HL-60 (cell line): ENCODE results near the gene CHST9.

Experiments
- DNase-seq, 2 experiments: peaks; one replicate each; pipeline ENCODE4 v3.0.0-alpha.2; 2010 to 2020; ENCODE audit warnings: low read depth in 1 of 2, low spot score in 1 of 2
- H3K27ac ChIP-seq: fragments of 250-450 bp; sonication (Bioruptor Pico); replicated peaks from 2 replicates; pipeline ENCODE4 v1.5.1; 2020; ENCODE audit warnings: mild to moderate bottlenecking, moderate library complexity
- H3K27me3 ChIP-seq: fragments of 250-450 bp; sonication (Bioruptor Pico); 2 replicates; pipeline ENCODE4 v1.5.1; 2021; ENCODE audit warnings: mild to moderate bottlenecking, moderate library complexity; ENCODE audit not compliant: insufficient read depth, poor library complexity, severe bottlenecking
- H3K4me3 ChIP-seq: replicated peaks from 2 replicates; pipeline ENCODE4 v1.5.1; 2011; ENCODE audit warnings: mild to moderate bottlenecking, control low read depth, low read length; ENCODE audit not compliant: insufficient read depth
- GABPA ChIP-seq: IDR thresholded peaks from 2 replicates; pipeline ENCODE4 v1.6.1; 2012; ENCODE audit warnings: low read depth
- POLR2AphosphoS5 ChIP-seq: IDR thresholded peaks from 2 replicates; pipeline ENCODE4 v1.6.1; 2012; ENCODE audit warnings: low read depth
- REST ChIP-seq: IDR thresholded peaks from 2 replicates; pipeline ENCODE4 v1.6.1; 2012; ENCODE audit warnings: low read depth; ENCODE audit not compliant: insufficient replicate concordance
- SPI1 ChIP-seq: IDR thresholded peaks from 2 replicates; pipeline ENCODE4 v1.6.1; 2012; ENCODE audit warnings: low read depth, mild to moderate bottlenecking, borderline replicate concordance
- TF ChIP-seq, protein P1 (sequence below): IDR thresholded peaks from one replicate; pipeline ENCODE4 v1.5.1; 2011; ENCODE audit warnings: low read length, control low read depth, inconsistent platforms; ENCODE audit not compliant: insufficient read depth

Gene CHST9

GRCh38 chr18:27185897-27186296 is 789 bp upstream of the CHST9 start:
- TF ChIP-seq SPI1: no peak
- TF ChIP-seq, protein P1, sequence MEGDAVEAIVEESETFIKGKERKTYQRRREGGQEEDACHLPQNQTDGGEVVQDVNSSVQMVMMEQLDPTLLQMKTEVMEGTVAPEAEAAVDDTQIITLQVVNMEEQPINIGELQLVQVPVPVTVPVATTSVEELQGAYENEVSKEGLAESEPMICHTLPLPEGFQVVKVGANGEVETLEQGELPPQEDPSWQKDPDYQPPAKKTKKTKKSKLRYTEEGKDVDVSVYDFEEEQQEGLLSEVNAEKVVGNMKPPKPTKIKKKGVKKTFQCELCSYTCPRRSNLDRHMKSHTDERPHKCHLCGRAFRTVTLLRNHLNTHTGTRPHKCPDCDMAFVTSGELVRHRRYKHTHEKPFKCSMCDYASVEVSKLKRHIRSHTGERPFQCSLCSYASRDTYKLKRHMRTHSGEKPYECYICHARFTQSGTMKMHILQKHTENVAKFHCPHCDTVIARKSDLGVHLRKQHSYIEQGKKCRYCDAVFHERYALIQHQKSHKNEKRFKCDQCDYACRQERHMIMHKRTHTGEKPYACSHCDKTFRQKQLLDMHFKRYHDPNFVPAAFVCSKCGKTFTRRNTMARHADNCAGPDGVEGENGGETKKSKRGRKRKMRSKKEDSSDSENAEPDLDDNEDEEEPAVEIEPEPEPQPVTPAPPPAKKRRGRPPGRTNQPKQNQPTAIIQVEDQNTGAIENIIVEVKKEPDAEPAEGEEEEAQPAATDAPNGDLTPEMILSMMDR: no peak
- no peak for TF ChIP-seq GABPA
- no peak for TF ChIP-seq REST
- no peak for TF ChIP-seq POLR2AphosphoS5
- no peak for DNase-seq
- Histone ChIP-seq H3K27me3 (peaks cover 45% of the 10 kb centered on the region), H3K27ac (no peak overlapping the region), H3K4me3 (no peak overlapping the region)

DNA sequence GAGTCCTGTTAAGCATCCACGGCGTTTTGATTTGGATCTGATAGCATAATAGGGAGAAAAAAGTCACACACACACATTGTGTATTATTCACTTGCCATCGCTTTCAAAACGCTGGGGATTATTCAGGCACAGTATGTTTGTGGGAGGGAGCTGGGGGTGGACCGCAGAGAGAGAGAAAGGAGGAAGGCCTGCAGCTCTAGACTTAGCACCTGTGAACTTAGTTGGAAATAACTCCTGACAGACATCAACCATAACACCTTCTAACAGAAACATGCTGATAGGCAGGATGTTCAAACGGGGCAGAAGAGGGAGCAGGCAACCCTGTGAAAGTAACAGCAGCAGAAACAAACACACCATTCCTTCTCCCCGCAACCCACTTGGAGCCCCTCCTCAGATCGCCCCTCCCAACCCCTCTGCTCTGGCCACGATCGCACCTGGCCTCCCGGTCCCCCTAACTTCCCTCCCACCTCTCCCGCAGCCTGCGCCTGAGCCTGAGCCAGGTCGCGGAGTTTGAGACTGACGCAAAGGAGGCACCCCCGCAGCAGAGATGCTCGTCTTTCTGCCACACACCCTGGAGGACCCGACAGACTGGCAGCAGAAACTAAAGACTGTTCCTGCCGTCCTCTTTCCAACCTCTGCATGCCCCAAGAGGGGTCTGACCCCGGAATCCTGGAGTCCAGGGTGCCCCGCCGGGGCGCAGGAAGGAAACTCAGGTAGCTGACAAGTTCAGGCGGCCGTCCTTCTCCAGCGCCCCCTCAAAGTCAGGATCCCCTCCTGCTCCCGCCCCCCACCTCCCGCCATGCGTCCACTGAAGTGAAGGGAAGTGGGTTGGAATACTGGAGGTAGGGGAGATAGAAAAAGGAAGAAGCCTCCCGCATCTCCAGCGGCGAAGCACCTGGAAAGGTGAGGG is 738 bp downstream of the CHST9 start:
- no peak for DNase-seq
- TF ChIP-seq SPI1: no peak
- no peak overlapping the region for H3K27ac ChIP-seq
- peaks cover 45% of the 10 kb centered on the region for H3K27me3 ChIP-seq
- no peak overlapping the region for H3K4me3 ChIP-seq

DNA sequence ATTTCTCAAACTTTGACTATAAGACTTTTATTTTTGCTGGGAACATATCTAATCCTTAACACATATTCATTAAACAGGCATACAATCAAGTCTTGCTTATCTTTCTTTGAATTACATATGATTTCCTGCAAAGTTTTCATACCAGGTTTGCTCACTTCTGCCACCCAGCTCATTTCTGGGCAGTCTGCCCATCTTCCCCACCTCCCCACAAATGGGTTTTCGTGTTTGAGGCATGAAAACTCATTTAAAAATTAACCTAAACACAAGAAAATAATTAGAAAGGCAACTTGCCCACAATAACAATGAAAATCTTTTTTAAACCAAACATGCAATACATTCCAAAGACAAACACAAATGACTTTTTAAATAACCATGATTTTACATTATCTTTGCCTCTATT is 3.4 kb downstream of the CHST9 start:
- Histone ChIP-seq H3K4me3 (no peak overlapping the region), H3K27me3 (peaks cover 39% of the 10 kb centered on the region), H3K27ac (no peak overlapping the region)
- no peak for DNase-seq
- TF ChIP-seq, protein P1: no peak
- TF ChIP-seq GABPA (no peak), POLR2AphosphoS5 (no peak), REST (no peak), SPI1 (no peak)

- DNase-seq: no peak
- TF ChIP-seq POLR2AphosphoS5 (no peak), REST (no peak), GABPA (no peak)
- Histone ChIP-seq H3K27me3 (peaks cover 10% of the 10 kb centered on the region), H3K27ac (no peak overlapping the region), H3K4me3 (no peak overlapping the region)
Measured at GRCh38 chr18:27178424-27178823, 6.7 kb downstream of the CHST9 start.
